AG04450 (cell line): Measurements from ENCODE around the gene TAF8. TPM values are rescaled to one million over a fixed set of nuclear protein-coding genes. Genes with fewer than 3 reads are reported as not detected.

Experiments used
- CTCF ChIA-PET: fragments of 300-600, 350-600 bp; formaldehyde crosslinking; extraction: SDS; loops from one replicate; lab custom pipeline; 2022; ENCODE audit warnings: antibody characterized with exemption, inconsistent platforms; lab: Charles Lee
- POLR2A ChIA-PET: fragments of 350-600 bp; formaldehyde crosslinking; extraction: SDS; loops from one replicate; lab custom pipeline; 2021; ENCODE audit warnings: antibody characterized with exemption, inconsistent platforms; lab: Yijun Ruan, JAX
- DNase-seq: peaks from one replicate; pipeline ENCODE4 v3.0.0-alpha.2; 2011; ENCODE audit warnings: low read depth, low spot score
- H3K27ac ChIP-seq: one replicate; pipeline ENCODE4 v1.5.1; 2012; ENCODE audit warnings: low read depth, low read length, control low read depth
- H3K27me3 ChIP-seq: one replicate; pipeline ENCODE4 v1.6.0; 2012; ENCODE audit warnings: low read length; ENCODE audit not compliant: control insufficient read depth, insufficient read depth
- H3K4me3 ChIP-seq: 2 replicates; pipeline ENCODE4 v1.5.1; 2011; ENCODE audit warnings: mild to moderate bottlenecking, low read depth, low read length, control low read depth
- H3K9me3 ChIP-seq: 2 replicates; pipeline ENCODE4 v1.5.1; 2012; ENCODE audit warnings: low read length; ENCODE audit not compliant: control insufficient read depth, insufficient read depth
- CTCF ChIP-seq: IDR thresholded peaks from 2 replicates; pipeline ENCODE4 v1.5.1; 2011; ENCODE audit warnings: low read depth, low read length, control low read depth, inconsistent platforms
- polyA plus RNA-seq: library from polyadenylated mRNA; depleted of rRNA; stranded (reverse); fragments of >200 nt; gene quantifications from 2 replicates; pipeline ENCODE4 v1.2.3, GENCODE V29; 2011

TAF8 gene
- polyA plus RNA-seq, 1 experiment: 14.6 TPM

- no peak overlapping the region for H3K4me3 ChIP-seq
- ChIA-PET CTCF (interaction anchor here (1.2 kb wide), 1 partner anchor 31 kb away, joined by 3 read pairs; no protein-coding TSS in a partner anchor), POLR2A (interaction anchor here (0.7 kb wide), 1 partner anchor 15 kb away, joined by 3 read pairs; no protein-coding TSS in a partner anchor)
- no peak for DNase-seq
- no peak for TF ChIP-seq CTCF
- peaks cover 5% of the 10 kb centered on the region for H3K9me3 ChIP-seq
- no peak overlapping the region for H3K27ac ChIP-seq
- H3K27me3 ChIP-seq: no peaks in the 10 kb centered on the region
Measured at GRCh38 chr6:42106112-42107023, 56.0 kb downstream of the TAF8 start.

- CTCF ChIA-PET: no interaction called here
- H3K27me3 ChIP-seq: no peaks in the 10 kb centered on the region
- no peak for TF ChIP-seq CTCF
- no peak for DNase-seq
- POLR2A ChIA-PET: interaction anchor here (0.5 kb wide), 1 partner anchor 11 kb away, joined by 3 read pairs; no protein-coding TSS in a partner anchor
- no peak overlapping the region for H3K27ac ChIP-seq
- H3K9me3 ChIP-seq: peaks cover 5% of the 10 kb centered on the region
- H3K4me3 ChIP-seq: no peak overlapping the region
Measured at GRCh38 chr6:42108071-42108470, 57.7 kb downstream of the TAF8 start.

- TF ChIP-seq CTCF: no peak
- DNase-seq: no peak
- POLR2A ChIA-PET: no interaction called here
- CTCF ChIA-PET: no interaction called here
- Histone ChIP-seq H3K27me3 (no peaks in the 10 kb centered on the region), H3K27ac (no peak overlapping the region), H3K4me3 (no peak overlapping the region), H3K9me3 (no peaks in the 10 kb centered on the region; the same call in 1 of the 2 replicates)
Measured at GRCh38 chr6:42110683-42111082, 60.4 kb downstream of the TAF8 start.

- Histone ChIP-seq H3K27ac (no peak overlapping the region), H3K27me3 (peaks cover 3% of the 10 kb centered on the region), H3K4me3 (no peak overlapping the region), H3K9me3 (no peaks in the 10 kb centered on the region; the same call in 1 of the 2 replicates)
- DNase-seq: no peak
- no peak for TF ChIP-seq CTCF
- CTCF ChIA-PET: interaction anchor here (0.6 kb wide), 1 partner anchor 102 kb away, joined by 3 read pairs; no protein-coding TSS in a partner anchor
- POLR2A ChIA-PET: interaction anchor here (1.3 kb wide), 1 partner anchor 12 kb away, joined by 3 read pairs; no protein-coding TSS in a partner anchor
Measured at GRCh38 chr6:42112351-42112750, 62.0 kb downstream of the TAF8 start.
